Left ventricle myocardium inferior (tissue), 1 donor: ENCODE data around the gene NTSR1. TPM values are rescaled to one million over a fixed set of nuclear protein-coding genes. Genes with fewer than 3 reads are reported as not detected.

Experiments
- DNase-seq: peaks from one replicate; pipeline ENCODE4 v3.0.0-alpha.2; 2020
- H3K27ac ChIP-seq: fragments of 200-600 bp; replicated peaks from 2 replicates; pipeline ENCODE4 v1.8.0; 2021
- H3K27me3 ChIP-seq: fragments of 200-600 bp; 2 replicates; pipeline ENCODE4 v1.8.0; 2021; ENCODE audit warnings: low read depth
- H3K36me3 ChIP-seq: fragments of 200-600 bp; 2 replicates; pipeline ENCODE4 v1.8.0; 2021
- H3K4me1 ChIP-seq: fragments of 200-600 bp; 2 replicates; pipeline ENCODE4 v1.8.0; 2021
- H3K4me3 ChIP-seq: fragments of 200-600 bp; 2 replicates; pipeline ENCODE4 v1.8.0; 2021; ENCODE audit warnings: mild to moderate bottlenecking, moderate library complexity
- H3K9me3 ChIP-seq: fragments of 200-600 bp; replicated peaks from 2 replicates; pipeline ENCODE4 v1.8.0; 2021
- intact Hi-C: fragments of 100-400 bp; cut with micrococcal nuclease; formaldehyde crosslinking; loops from one replicate; pipeline ENCODE4 v1.11.0; 2022
- total RNA-seq: library from RNA; stranded (reverse); fragmentation: NEBNext Ultra II Directional; extraction: Animal tissue kit (Norgen Biotek cat#: 25700); gene quantifications from one replicate; pipeline ENCODE4 v1.2.1, GENCODE V29; 2021
- TF ChIP-seq, protein P1 (sequence below): fragments of 200-600 bp; IDR thresholded peaks from 2 replicates; pipeline ENCODE4 v1.8.0; 2021; ENCODE audit warnings: antibody characterized with exemption, mild to moderate bottlenecking, borderline replicate concordance
- donor health status: DM: no; HTN: yes; CAD: no; lungs with severe emphysema.

The NTSR1 gene
- total RNA-seq, 1 donor from 2014 or later, result not detected

DNA sequence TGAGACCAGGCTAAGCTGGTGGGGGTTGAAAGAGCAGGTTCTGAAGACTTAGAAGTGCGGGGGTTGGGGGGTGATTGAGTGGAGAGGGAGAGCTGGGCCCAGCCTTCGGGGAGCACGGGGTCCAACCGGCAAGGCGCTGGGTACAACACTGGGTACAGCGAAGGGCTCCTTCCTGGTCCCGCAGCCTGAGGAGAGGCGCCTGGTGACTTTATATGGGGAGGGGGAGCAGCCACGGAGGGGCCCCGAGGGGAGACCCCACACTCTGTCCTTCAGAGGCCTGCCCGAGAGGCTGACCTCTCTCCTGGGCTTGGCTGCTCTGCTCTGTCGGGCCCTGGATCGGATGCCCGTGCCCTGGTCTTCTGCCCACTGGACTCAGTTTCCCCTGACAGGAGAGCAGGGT is 10.4 kb upstream of the NTSR1 start:
- H3K27me3 ChIP-seq, result peaks cover 23% of the 10 kb centered on the region
- H3K9me3 ChIP-seq, result no peaks in the 10 kb centered on the region
- TF ChIP-seq, protein P1, sequence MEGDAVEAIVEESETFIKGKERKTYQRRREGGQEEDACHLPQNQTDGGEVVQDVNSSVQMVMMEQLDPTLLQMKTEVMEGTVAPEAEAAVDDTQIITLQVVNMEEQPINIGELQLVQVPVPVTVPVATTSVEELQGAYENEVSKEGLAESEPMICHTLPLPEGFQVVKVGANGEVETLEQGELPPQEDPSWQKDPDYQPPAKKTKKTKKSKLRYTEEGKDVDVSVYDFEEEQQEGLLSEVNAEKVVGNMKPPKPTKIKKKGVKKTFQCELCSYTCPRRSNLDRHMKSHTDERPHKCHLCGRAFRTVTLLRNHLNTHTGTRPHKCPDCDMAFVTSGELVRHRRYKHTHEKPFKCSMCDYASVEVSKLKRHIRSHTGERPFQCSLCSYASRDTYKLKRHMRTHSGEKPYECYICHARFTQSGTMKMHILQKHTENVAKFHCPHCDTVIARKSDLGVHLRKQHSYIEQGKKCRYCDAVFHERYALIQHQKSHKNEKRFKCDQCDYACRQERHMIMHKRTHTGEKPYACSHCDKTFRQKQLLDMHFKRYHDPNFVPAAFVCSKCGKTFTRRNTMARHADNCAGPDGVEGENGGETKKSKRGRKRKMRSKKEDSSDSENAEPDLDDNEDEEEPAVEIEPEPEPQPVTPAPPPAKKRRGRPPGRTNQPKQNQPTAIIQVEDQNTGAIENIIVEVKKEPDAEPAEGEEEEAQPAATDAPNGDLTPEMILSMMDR, result no peak
- no peak overlapping the region for H3K4me3 ChIP-seq
- H3K4me1 ChIP-seq, result no peaks in the 10 kb centered on the region
- H3K27ac ChIP-seq, result no peak overlapping the region
- no peak for DNase-seq
- no peaks in the 10 kb centered on the region for H3K36me3 ChIP-seq
- intact Hi-C loops, result loop anchor here (10.0 kb wide), 1 partner anchor 67 kb away; no protein-coding TSS in a partner anchor

DNA sequence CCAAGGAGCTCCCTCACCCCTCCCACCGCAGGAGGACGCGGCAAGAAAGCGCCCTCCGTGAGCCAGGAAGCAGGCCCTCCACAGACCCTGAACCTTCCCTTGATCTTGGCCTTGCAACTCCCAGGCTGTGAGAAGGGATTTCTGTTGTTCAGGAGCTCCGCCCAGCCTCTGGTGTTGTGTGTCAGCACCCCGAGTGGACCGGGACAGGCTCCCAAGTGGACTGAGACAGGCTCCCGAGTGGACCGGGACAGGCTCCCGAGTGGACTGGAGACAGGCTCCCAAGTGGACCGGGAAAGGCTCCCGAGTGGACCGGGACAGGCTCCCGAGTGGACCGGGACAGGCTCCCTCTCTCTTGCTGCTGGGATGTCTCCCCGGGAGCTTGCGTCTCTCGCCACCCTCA is 9.3 kb upstream of the NTSR1 start:
- TF ChIP-seq, protein P1, result no peak
- Histone ChIP-seq H3K4me3 (no peak overlapping the region), H3K4me1 (peaks cover 4% of the 10 kb centered on the region), H3K27me3 (peaks cover 12% of the 10 kb centered on the region), H3K27ac (no peak overlapping the region), H3K36me3 (no peaks in the 10 kb centered on the region), H3K9me3 (no peaks in the 10 kb centered on the region)
- no peak for DNase-seq
- intact Hi-C loops, result loop anchor here (10.0 kb wide), 1 partner anchor 66 kb away; no protein-coding TSS in a partner anchor

DNA sequence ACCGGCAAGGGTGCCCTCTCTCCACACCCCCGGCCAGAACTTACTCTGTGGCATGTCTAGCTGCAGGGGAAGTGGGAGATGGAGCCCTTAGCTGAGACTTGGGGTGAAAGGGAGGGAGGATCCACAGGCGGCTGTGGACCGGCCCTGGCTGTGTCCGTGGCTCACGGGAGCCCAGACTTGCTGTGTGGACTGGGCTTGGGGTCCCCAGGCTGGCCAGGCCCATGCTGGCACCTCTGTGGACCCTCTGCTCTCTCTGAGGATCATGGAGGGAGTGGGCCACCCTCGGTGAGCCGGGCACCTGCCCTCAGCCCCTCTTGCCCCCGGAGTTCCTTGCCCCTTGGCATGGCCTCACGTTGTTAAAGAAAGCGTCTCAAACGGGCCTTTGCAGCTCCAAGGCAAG is 8.9 kb upstream of the NTSR1 start:
- intact Hi-C loops, result loop anchor here (10.0 kb wide), 1 partner anchor 65 kb away; no protein-coding TSS in a partner anchor
- Histone ChIP-seq H3K36me3 (no peaks in the 10 kb centered on the region), H3K4me1 (peaks cover 8% of the 10 kb centered on the region), H3K9me3 (no peaks in the 10 kb centered on the region), H3K4me3 (no peak overlapping the region), H3K27ac (no peak overlapping the region), H3K27me3 (peaks cover 8% of the 10 kb centered on the region)
- TF ChIP-seq, protein P1, result no peak
- no peak for DNase-seq

DNA sequence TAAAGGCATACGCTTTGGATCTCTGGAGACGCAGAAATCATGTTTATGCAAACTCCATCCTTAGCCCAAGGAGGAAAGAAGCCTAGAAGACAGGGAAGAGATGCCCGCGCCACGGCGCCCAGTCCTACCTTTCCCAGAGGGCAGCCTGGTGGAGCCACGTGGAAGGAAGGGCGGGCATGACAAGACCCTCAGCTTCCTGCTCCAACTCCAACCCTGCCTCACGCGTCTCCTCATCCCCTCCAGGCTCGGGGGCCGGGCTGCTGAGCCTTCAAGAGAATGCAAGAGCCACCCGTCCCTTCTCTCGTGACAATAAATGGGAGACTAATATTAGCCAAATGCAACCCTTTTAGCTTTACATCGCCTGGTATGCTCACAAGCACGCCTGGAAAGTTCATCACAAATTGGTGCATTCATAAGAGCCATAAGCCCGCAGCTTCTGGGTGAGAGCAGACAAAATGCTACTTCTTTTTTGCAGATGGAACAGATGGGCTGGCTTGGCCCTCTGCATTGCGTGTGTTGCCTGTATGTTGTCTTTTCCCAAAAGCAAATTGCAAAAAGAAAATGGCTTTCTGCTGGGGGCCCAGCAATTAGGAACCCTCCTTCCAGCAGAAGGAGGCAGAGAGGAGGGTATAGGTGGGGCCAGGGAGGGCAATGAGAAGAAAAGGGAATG is 8.2 kb upstream of the NTSR1 start:
- no peak overlapping the region for H3K4me3 ChIP-seq
- no peaks in the 10 kb centered on the region for H3K36me3 ChIP-seq
- intact Hi-C loops, result no loop called here
- H3K4me1 ChIP-seq, result peaks cover 12% of the 10 kb centered on the region
- TF ChIP-seq, protein P1, result no peak
- no peak overlapping the region for H3K27ac ChIP-seq
- no peaks in the 10 kb centered on the region for H3K9me3 ChIP-seq
- DNase-seq, result no peak
- peaks cover 1% of the 10 kb centered on the region for H3K27me3 ChIP-seq

DNA sequence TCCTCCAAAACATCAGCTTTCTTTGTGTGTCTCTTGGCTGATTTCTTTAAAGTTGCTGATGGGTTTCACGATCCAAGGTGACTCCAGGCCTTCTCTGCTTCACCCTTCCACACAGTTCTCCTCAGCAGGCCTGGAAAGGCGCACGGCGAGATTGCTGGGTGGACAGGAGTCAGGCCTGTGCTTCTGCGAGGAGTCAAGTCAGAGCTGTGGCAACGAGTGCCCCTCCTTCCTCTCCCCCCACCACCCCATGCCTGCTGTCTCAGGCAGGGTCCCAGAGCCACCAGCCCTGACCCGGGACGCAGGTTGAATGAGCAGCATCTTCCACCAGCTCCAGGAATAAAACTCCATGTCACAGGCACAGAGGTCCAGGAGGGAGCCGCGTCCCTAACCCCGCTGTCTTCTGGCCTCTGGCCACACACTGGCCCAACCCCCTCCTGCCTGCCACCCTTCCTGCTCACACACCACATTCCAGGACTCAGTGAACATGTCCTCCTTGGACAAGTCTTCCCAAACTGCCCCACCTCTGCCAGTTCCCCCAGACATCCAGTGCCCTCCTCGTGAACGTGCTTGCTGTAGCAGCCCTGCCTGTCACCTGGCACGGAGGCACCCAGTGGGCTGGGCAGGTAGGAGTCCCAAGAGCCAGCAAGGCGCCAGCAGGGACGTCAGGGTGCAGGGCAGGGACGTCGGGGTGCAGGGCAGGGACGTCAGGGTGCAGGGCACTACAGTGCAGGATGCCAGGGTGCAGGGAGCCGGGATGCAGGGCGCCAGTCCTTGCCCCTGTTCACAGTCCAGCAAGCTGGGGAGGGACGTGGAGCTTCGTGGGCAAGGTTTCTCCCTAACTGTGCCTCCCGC is 7.2 kb upstream of the NTSR1 start:
- intact Hi-C loops, result no loop called here
- H3K4me1 ChIP-seq, result peaks cover 12% of the 10 kb centered on the region
- no peak overlapping the region for H3K27ac ChIP-seq
- TF ChIP-seq, protein P1, result no peak
- H3K27me3 ChIP-seq, result peaks cover 6% of the 10 kb centered on the region
- H3K36me3 ChIP-seq, result no peaks in the 10 kb centered on the region
- H3K9me3 ChIP-seq, result no peaks in the 10 kb centered on the region
- no peak overlapping the region for H3K4me3 ChIP-seq
- DNase-seq, result no peak
